Ishikawa (cell line): ENCODE measurements around the gene TXNRD1.

Experiments
- CEBPB ChIP-seq: IDR thresholded peaks from 2 replicates; pipeline ENCODE4 v1.6.1; 2012
- CREB1 ChIP-seq: IDR thresholded peaks from 2 replicates; pipeline ENCODE4 v1.6.1; 2012; ENCODE audit warnings: low read depth
- EGR1 ChIP-seq: IDR thresholded peaks from 2 replicates; pipeline ENCODE4 v1.6.1; 2012
- EP300 ChIP-seq: IDR thresholded peaks from 2 replicates; pipeline ENCODE4 v1.6.1; 2012; ENCODE audit warnings: borderline replicate concordance
- FOXM1 ChIP-seq: IDR thresholded peaks from 2 replicates; pipeline ENCODE4 v1.6.1; 2012; ENCODE audit warnings: low read depth, borderline replicate concordance
- MAX ChIP-seq: IDR thresholded peaks from 2 replicates; pipeline ENCODE4 v1.6.1; 2012
- NFIC ChIP-seq: IDR thresholded peaks from 2 replicates; pipeline ENCODE4 v1.6.1; 2012
- RAD21 ChIP-seq: IDR thresholded peaks from 2 replicates; pipeline ENCODE4 v1.6.1; 2012; ENCODE audit warnings: low read depth
- REST ChIP-seq: IDR thresholded peaks from 2 replicates; pipeline ENCODE4 v1.6.1; 2012; ENCODE audit warnings: low read depth, mild to moderate bottlenecking
- TAF1 ChIP-seq: IDR thresholded peaks from 2 replicates; pipeline ENCODE4 v1.6.1; 2012; ENCODE audit warnings: low read depth, mild to moderate bottlenecking
- TCF12 ChIP-seq: IDR thresholded peaks from 2 replicates; pipeline ENCODE4 v1.6.1; 2012; ENCODE audit warnings: low read depth
- TEAD4 ChIP-seq: IDR thresholded peaks from 2 replicates; pipeline ENCODE4 v1.6.1; 2012
- USF1 ChIP-seq: IDR thresholded peaks from 2 replicates; pipeline ENCODE4 v1.6.1; 2012
- YY1 ChIP-seq: IDR thresholded peaks from 2 replicates; pipeline ENCODE4 v1.6.1; 2012; ENCODE audit warnings: low read depth
- ZBTB7A ChIP-seq: IDR thresholded peaks from 2 replicates; pipeline ENCODE4 v1.6.1; 2012; ENCODE audit warnings: low read depth

The TXNRD1 gene

GRCh38 chr12:104182621-104183378 is 32.8 kb upstream of the TXNRD1 start:
- TF ChIP-seq NFIC (no peak), TCF12 (no peak), CEBPB (no peak), EGR1 (no peak), CREB1 (no peak), MAX (no peak), YY1 (no peak)

GRCh38 chr12:104183443-104183842 is 32.1 kb upstream of the TXNRD1 start:
- no peak for TF ChIP-seq TAF1
- TF ChIP-seq MAX = no peak

- TF ChIP-seq CREB1 = no peak
- TF ChIP-seq TEAD4 = no peak
- TF ChIP-seq FOXM1 = no peak
- no peak for TF ChIP-seq TAF1
- TF ChIP-seq RAD21 = no peak
- no peak for TF ChIP-seq REST
- TF ChIP-seq ZBTB7A = no peak
- TF ChIP-seq TCF12 = no peak
- no peak for TF ChIP-seq EP300
- no peak for TF ChIP-seq YY1
- no peak for TF ChIP-seq EGR1
- no peak for TF ChIP-seq CEBPB
- no peak for TF ChIP-seq NFIC
- no peak for TF ChIP-seq USF1
- TF ChIP-seq MAX = no peak
These were observed 28.0 kb upstream of the TXNRD1 start for GRCh38 chr12:104187446-104188155.

GRCh38 chr12:104188534-104188933 is 27.0 kb upstream of the TXNRD1 start:
- TF ChIP-seq TEAD4 (no peak), CEBPB (no peak), TAF1 (no peak), ZBTB7A (no peak), USF1 (no peak), FOXM1 (no peak), MAX (no peak), CREB1 (no peak), RAD21 (no peak), YY1 (no peak), TCF12 (no peak)

GRCh38 chr12:104189915-104190555 is 25.5 kb upstream of the TXNRD1 start:
- TF ChIP-seq FOXM1 (no peak), TEAD4 (no peak), RAD21 (no peak), NFIC (no peak), REST (no peak), EGR1 (no peak), USF1 (no peak), ZBTB7A (no peak), YY1 (no peak), MAX (no peak), TAF1 (no peak), CEBPB (no peak), TCF12 (no peak), EP300 (no peak), CREB1 (no peak)
